Measurements from ENCODE around the gene ZNF627.
A peak's percentile ranks its signal among the peaks of the same experiment; 100 is the strongest.
"Not testable (repeated sequence)": the region's sequence is repeated elsewhere in the genome, so short reads cannot be mapped to it uniquely, and the experiment has no call there.

The ZNF627 gene

DNA sequence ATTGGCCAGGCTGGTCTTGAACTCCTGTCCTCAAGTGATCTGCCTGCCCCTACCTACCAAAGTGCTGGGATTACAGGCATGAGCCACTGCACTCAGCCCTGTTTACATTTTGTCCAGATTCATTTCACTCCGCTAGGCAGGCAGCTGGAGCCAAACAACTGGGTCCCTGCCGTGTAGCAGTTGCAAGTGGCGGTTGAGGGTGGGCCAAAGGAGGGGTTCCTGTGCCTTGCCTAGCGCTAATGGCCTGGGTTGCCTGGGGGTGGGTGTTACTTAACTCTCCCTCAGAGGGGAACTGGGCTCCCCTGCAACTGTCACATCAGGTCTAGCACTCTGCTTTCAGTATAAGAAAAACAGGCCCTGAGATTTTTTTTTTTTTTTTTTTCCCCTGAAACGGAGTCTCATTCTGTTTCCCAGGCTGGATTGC lies 27.2 kb upstream of the ZNF627 start:
- no peak for DNase-seq
- intact Hi-C loops (cut with DNase I) = no loop called here

DNA sequence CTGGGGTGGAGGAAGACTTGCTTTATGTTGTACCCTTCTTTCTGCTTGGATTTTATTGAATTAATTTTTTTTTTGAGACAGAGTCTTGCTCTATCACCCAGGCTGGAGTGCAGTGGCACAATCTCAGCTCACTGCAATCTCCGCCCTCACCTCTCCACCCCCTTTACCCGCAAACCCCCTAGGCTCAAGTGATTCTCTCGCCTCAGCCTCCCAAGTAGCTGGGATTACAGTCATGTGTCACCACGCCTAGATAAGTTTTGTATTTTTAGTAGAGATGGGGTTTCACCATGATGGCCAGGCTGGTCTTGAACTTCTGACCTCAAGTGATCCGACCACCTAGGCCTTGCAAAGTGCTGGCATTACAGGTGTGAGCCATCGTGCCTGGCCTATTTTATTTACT lies 23.9 kb upstream of the ZNF627 start:
- DNase-seq; intact Hi-C loops (cut with DNase I): not testable (repeated sequence)

DNA sequence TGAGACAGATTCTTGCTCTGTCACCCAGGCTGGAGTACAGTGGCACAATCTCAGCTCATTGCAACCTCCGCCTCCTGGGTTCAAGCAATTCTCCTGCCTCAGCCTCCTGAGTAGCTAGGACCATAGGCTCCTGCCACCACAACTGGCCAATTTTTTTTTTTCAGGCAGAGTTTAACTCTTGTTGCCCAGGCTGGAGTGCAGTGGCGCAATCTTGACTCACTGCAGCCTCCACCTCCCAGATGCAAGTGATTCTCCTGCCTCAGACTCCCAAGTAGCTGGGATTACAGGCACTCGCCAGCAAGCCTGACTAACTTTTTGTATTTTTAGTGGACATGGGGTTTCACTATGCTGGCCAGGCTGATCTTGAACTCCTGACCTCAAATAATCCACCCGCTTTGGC lies 23.5 kb upstream of the ZNF627 start:
- intact Hi-C loops (cut with DNase I); DNase-seq: not testable (repeated sequence)

DNA sequence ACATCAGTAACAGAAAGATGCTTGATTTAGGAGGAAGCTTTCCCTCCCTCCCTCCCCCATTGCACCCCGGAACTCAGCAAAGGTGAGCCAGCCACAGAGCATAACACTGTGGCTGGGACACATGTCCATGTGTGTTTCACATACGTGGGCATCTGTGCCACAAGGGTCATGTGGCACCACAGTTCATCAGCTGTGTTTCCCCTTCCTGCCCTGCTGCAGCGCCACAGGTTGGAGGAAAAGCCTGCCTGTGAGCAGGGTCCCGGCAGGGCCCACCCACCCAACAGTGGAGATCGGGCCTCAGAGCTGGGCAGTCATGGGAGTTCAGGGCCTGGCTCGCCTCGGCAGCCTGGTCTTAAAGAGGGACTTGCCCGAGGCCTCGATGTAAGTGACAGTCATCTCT lies 22.6 kb upstream of the ZNF627 start:
- DNase-seq = no peak
- intact Hi-C loops (cut with DNase I) = no loop called here

DNA sequence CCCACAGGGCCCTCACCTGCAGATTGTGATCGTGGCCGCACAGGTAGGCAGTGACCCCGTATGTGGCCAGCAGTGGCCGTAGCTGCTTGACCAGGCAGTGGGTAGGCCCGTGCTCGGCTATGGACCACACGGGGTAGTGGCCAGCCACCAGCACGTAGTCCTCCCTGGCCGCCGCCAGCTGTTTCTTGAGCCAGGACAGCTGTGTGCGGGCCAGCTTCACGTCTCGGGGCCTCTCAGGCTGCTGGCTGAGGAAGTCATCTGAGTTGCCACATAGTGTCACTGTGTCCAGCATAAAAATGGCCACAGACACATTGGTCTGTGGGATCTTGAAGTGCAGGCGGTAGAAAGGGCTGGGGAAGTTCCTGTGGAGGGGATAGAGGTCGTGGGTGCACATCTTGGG lies 21.1 kb upstream of the ZNF627 start:
- intact Hi-C loops (cut with DNase I) = no loop called here
- DNase-seq = no peak

DNA sequence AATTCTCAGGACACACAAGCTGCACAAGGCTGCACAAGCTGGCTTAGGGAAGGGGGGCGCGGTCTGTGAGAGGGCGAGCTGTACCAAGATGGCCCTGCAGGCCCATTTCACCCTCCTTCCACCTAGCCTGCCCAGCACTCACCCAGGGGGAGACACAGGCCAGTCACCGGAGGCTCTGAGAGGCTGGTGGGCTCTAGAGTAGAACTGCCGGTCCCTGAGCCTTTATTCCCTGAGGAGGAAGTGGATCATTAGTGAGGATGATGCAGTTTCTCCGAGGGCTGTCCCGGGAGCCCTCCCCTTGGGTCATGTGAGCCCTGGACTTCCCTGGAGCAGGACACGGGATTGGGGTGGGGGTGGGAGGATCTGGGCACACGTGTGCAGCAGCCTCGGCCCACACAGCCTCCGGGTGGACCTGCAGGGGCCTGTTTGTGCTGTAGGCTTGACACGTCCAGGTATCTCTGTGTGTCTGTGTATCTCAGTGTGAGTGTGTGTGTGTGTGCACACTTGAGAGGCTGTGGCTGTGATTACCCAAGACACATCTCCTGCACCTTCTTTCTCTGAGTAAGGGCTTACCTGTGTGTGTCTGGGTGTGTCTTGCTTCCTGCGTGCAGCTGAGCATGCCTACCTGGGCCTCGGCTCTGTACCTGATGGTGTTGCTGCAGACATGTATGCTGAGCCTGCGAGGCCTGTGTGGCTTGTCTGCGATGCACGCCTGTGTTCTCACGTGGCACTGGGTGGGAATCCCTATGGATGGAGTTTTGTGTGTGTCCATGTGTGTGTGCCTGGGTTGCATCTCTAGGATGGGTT lies 19.6 kb upstream of the ZNF627 start, which contains the start of gene ACP5:
ACP5 (minus strand) TSS at position 195 of the 807 bp plus-strand sequence. CDS start 328 bp downstream, outside the sequence.
- no peak for DNase-seq
- intact Hi-C loops (cut with DNase I) = no loop called here

DNA sequence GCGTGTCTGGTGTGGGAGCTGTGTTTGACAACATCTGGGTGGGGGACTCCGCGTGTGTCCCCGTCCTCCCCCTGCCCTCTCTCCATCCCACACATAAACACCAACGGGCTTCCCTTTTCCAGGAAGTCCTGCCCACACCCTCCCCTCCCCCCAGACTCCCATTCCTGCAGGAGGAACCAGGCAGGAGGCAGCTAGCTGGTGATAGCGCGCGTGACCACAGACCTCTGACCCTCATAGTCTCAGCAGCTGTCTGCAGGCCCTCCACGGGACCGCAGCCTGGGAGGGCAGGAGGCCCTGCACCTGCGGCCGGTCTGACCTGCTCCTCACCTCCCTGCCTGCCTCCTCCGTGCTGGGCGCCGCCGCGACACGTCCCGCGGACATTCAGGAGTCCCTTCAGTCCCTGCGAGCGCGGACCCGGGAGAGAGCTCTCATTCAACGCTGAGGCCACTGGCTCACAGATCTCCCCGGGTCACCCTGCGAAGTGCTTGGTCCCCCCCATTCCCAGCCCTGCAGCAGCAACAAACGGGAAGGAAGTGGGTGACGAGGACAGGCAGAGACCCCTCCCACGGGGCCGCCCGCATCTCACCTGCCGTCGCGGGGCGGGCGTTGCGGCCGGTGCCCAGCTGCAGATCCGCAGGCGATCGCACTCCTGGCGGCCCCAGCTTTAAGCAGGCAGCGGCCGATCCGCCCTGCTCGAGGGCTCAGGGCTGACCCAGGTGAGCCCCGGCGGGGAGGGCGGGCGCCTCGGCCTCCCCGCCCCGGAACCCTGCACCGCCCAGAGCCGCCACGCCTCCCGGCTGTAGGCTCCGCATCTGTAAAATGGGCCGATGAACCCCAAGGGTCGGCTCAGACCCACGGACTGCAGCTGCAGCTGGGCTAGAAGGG lies 18.8 kb upstream of the ZNF627 start:
- DNase-seq = peak in 10 of 42 donors; percentile 10 to 55 (median 24)
- intact Hi-C loops (cut with DNase I) = no loop called here

DNA sequence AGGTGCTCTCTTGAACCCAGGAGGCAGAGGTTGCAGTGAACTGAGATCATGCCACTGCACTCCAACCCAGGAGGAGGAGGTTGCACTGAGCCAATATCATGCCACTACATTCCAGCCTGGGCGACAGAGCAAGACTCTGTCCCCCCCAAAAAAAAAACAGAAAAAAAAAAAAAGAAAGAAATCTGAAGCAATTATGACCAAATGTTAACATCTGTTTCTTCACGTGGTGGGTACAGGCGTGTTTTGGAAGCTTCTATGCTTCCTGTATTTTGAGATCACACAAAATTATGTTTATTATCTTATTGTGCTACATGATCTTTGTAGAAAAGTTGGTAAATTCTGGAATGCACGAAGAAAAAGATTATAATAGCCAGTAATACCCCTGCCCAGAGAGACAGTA lies 17.2 kb upstream of the ZNF627 start:
- DNase-seq = no peak
- intact Hi-C loops (cut with DNase I) = no loop called here

DNA sequence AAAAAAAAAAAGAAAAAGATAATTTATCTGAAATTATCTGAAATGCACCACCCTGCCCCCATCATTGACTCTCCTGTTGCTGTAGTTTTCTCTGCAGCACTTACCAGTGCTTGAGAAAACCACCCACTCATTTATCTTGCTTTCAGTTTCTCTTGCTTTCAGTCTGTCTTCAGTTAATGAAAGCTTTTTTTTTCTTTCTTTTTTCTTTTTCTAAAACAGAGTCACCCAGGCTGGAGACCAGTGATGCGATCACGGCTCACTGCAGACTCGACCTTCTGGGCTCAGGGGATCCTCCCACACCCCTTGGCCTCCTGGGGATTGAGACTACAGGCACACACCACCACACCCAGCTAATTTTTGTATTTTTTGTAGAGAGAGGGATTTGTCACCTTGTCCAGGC lies 15.5 kb upstream of the ZNF627 start:
- intact Hi-C loops (cut with DNase I) = no loop called here
- no peak for DNase-seq

DNA sequence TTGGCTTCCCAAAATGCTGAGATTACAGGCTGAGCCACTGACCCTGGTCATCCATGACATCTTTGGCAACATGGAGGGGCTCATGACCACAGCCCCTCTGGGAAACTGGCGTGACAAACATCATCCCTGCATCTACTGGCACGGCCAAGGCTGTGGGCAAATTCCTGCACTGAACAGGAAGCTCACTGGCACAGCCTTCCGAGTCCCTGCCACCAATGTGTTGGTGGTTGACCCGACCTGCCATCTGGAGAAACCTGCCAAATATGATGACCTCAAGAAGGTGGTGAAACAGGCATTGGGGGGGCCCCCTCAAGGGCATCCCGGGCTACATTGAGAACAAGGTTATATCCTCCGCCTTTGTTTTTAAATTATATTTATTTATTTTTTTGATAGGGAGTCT lies 11.0 kb upstream of the ZNF627 start:
- no peak for DNase-seq
- intact Hi-C loops (cut with DNase I) = no loop called here

DNA sequence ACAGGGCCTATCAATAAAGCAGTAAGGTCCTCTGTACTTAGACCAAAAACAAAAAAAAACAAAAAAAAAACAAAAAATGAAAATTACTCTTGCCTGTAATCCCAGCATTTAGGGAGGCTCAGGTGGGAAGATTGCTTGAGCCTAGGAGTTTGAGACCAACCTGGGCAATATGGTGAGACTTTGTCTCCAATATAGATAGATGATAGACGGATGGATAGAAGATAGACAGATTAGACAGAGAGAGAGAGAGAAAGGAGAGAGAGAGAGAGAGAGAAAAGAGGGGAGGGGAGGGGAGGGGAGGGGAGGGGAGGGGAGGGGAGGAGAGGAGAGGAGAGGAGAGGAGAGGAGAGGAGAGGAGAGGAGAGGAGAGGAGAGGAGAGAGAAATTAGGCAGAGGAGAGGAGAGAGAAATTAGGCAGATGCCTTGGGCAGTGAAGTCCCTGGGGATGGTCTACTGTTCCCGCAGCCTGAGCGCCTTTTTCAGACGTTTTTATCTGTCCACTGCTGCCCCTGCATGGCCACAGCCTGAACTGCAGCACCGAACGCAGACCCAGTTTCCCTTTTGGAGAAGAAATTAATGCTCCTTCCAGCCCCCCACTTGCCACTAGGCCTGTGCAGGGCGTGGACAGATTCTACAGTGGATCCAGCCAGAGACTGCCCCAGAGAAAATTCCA lies 9.8 kb upstream of the ZNF627 start:
- peak; percentile 62 to 91 (median 79) for DNase-seq
- intact Hi-C loops (cut with DNase I) = no loop called here

DNA sequence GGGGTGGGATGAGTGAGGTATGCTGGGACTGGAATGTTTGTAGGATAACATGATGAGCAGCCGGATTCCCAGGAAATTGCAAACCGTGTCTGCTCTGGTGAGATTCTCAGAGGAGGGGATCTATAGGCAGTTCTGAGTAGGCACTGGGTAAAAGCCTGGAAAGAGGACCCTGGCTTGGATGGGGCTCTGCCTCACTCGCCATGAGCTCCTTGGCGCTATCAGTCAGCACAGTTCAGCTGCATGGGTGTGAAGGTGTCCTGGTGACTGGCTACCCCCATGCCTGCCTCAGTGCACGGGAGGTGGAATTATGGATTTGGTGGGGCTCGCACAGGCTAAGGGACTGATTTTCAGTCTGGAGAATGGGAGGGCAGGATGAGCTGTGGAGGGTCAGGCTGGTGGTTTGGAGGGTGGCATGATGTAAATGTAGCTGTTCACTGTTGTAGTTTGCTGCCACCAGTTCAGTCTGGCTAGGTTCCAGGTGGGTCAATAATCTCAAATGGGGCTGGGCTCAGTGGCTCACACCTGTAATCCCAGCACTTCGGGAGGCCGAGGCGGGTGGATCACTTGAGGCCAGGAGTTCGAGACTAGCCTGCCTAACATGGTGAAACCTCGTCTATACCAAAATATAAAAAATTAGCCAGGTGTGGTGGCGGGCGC lies 9.2 kb upstream of the ZNF627 start:
- intact Hi-C loops (cut with DNase I) = no loop called here
- DNase-seq = no peak

DNA sequence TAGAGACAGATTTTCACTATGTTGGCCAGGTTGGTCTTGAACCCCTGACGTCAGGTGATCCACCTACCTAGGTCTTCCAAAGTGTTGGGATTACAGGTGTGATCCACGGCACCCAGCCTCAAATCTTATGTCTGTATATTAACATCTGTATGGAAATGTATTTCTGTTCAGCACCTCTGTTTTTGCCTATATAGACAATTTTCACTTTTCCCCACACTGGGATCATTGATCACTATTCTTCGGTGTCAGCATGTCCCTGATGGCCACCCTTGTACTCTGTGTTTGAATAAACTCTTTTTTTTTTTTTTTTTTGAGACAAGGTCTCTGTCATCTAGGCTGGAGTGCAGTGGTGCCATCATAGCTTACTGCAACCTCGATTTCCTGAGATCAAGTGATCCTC lies 3.2 kb upstream of the ZNF627 start:
- intact Hi-C loops (cut with DNase I) = no loop called here
- no peak for DNase-seq

DNA sequence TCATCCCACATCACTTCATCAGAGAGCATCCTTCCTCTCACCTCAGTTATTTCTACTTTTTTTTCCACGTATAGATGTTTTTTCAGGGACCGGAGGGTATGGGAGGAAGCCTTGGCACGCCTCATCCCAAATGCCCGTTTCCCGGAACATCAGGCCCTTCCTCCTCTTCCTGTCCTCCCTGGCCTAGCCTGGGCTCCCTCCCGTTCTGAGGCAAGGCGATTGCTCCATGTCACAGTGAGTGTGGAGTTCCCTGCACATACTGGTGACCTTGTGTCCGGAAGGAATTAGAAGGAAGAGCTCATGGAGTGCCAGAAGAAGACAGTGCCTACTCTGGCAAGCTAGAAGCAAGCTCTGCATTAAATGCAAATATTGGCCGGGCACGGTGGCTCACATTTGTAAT lies 1.1 kb upstream of the ZNF627 start:
- peak in 1 of 42 donors; percentile 9 for DNase-seq
- intact Hi-C loops (cut with DNase I) = no loop called here

DNA sequence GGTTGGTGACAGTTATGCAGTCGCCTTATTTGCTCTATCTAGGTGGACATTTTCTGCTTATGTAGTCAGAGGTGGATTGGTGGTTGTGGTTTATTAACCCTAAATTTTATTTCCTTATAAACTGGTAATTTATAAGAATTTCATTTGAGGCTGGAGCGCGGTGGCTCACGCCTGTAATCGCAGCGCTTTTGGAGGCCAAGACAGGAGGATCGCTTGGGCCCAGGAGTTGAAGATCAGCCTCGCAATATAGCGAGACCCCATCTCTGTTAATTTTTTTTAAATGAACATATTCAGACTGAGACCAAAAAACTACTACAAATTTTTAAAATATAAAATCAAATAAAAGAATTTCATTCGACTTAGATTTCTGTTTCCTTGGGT lies 810 bp downstream of the ZNF627 start:
- peak in 1 of 42 donors; percentile 28 for DNase-seq
- intact Hi-C loops (cut with DNase I) = no loop called here

DNA sequence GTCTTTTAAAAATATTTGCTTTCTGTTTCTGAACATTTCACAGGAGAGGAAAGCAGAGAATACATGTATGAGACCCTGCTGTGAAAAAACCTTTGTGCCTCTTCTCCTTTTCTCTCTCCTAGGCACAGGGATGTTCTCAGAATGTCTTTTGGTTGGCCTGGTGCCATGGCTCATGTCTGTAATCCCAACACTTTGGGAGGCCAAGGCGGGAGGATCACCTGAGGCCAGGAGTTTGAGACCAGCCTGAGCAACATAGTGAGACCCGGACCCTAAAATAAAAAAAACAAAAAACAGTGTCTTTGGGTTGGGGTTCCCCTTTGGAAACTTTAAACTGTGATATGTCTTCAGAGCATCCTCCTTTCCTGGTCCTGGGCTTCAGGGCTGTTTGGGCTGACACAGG lies 1.5 kb downstream of the ZNF627 start:
- intact Hi-C loops (cut with DNase I) = no loop called here
- DNase-seq = peak in 1 of 42 donors; percentile 29

DNA sequence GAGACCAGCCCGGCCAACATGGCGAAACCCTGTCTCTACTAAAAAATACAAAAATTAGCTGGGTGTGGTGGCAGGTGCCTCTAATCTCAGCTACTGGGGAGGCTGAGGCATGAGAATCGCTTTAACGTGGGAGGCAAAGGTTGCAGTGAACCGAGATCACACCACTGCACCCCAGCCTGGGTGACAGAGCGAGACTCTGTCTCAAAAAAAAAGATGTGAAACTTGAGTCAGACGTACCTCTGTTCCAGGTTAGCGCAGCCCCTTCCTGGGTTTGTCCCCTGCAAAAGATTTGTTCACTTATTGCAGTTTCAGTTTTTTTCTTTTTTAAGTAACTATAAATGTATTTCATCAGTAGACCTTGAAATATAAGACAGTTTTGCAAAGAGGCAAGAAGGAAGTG lies 2.4 kb downstream of the ZNF627 start:
- intact Hi-C loops (cut with DNase I); DNase-seq: not testable (repeated sequence)

DNA sequence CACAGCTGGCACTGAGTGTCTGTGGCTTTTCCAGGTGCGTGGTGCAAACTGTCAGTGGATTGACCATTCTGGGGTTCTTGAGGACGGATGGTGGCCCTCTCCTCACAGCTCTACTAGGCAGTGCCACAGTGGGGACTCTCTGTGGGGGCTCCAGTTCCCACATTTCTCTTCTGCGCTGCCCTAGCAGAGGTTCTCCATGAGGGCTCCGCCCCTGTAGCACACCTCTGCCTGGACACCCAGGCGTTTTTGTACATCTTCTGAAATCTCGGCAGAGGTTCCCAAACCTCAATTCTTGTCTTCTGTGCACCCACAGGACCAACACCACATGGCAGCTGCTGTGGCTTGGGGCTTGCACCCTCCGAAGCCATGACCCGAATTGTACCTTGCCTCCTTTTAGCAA lies 9.2 kb downstream of the ZNF627 start:
- DNase-seq = no peak
- intact Hi-C loops (cut with DNase I) = no loop called here

DNA sequence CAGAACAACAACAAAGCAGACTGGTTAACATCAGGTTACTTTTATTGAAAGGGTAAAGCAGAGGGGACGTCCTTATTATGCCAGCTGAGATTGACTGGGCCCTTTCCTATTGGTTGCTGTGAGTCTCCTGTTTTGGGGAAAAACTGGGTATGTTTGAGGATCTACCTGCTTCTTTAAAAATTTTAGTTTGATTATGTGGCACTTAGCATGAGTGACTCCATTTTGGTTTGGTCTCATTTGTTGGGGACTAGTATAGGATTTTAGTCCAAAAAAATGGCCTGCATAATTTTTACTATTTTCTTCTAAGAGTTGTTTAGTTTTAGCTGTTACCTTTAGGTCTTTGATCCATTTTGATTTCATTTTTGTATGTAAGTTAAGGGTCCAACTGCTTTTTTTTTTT lies 14.4 kb downstream of the ZNF627 start:
- DNase-seq = no peak
- intact Hi-C loops (cut with DNase I) = no loop called here
